Stimulated activated CD4-positive, alpha-beta T cell treated with anti-CD3 and anti-CD28 coated beads, Interleukin-4, amount 100 ng/mL, for 24 hours (primary cell): ENCODE data around the gene TRIM41.
"Not testable (repeated sequence)": the region's sequence is repeated elsewhere in the genome, so short reads cannot be mapped to it uniquely, and the experiment has no call there.

Experiments used
- DNase-seq: peaks from one replicate; pipeline ENCODE4 v3.0.0-alpha.2; 2020

Gene TRIM41

DNA sequence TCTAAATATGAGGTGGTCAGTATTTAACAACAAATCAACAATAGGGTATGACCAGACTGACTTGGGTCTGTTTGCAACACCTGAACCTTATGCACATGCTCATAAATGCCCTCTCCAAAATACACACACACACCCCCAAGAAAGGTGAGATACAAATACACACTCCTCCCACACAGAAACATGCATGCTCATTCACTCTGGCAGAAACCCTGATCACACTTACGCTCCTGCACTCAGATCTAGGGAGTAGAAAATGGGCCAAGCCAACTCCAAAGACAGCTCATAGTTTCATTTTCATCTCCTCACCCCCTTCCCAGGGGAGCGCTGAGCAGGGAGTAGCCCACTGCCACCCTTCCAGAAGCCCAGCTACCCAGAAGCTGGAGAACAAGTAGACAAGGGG, 29.4 kb upstream of the TRIM41 start:
- no peak for DNase-seq

DNA sequence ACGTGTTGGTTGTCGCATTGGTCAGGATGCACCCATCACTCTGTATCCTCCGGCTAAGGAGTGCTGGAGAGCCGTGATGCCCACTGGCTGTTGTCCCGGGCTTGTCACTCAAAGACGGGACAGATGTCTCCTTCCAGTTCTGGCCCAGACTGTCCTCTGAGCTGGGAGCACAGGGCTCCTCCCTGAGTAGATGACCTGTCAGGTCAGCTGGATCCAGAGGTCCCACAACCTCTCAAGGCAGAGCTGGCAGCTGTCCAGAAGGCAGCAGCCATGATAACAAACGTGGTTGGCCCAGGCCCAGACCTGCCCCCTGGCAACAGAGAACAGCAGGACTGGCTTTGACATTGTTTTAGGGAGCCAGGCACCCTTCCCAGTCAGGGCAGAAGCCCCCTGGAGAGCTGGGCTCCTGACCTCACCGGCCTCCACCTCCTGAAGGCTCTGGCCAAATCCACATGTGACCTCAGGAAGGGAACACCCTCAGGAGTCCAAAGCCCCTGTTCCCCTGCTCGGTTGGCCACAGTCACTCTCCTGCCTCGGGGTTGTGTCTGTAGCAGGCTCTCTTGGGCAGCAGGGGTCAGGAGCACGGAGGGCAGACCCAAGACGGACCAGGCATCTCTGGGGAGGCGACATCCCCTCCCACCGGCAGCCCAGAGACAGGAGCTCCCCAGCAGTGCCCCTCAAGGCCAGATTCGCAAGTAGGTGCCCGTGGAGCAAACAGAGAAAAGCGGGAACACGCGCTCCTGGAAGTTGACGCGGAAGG, 28.4 kb upstream of the TRIM41 start:
- no peak for DNase-seq

DNA sequence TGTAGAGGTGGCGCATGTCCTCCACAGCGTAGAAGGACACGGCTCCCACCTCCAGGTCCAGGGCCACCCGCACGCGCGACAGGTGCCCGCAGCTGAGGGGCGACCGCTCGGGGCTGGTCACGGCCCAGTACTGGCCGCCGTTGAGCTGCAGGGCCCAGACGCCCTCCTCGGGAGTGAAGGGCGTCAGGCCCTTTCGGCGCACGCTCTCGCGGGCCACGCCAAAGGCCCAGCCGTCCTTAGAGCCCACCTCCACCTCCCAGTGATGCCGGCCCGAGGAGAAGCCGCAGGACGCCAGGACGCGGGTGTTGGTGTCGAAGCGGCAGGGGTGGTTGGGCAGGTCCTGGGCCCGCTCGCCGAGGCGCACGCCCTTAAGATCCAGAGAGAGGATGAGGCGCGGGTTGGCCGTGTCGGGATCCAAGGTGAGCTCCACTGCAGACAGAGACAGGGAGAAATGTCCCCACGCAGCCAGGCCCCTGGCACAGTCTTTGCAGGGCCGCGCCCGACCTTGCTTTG, 27.8 kb upstream of the TRIM41 start:
- DNase-seq: no peak

DNA sequence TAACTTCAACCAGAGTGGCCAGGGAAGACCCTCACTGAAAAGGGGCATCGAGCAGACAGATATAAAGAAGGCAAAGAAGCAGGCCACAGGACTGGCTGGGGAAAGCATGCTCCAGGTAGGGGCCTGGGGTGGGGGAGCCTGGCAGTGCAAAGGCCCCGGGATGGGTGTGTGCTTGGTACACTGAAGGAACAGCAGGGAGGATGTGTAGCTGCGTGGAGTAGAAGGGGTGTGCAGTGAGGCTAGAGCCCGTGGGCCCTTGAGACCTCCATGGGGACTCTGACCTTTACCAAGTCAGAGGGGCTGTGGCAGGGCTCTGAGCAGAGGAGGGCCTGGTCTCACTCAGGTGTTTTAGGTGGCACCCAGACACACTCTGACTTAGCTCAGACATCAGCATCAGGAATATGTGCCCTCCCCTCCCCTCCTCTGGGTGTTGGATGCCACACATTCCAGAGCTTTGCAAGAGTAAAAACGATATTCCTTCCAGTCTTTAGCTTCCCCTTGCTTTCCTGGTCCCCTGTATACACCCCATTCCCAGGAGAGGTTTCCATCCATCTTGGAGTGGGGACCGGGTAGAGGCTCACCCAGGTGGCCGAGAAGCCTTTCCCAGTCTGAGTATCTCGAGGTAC, 25.6 kb upstream of the TRIM41 start:
- DNase-seq: no peak

DNA sequence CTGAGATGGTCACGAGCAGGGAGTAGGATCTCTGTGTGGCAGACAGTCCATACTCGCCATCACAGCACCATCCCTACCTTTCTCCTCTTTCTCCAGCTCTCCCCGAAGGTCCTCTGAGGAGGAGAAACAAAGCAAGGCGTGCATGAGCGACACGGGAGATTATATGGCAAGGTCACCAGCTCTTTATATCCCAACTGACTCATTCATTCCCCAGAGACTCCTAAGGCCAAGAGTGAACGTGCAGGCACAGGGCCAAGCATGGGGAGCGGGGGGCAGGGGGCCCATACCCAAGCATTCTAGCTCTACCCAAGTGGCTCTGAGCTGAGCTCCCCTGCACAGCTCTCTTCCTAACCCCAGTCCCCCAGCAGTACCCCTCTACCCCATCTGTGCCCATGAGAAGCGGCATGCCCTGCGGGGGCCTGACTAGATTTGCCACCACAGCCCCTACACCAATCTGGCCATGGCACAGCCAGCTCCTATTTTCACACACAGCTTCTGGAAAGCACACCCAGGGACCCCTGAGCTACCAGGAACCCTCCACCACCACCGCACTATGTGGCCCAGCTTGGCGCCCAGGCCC, 24.9 kb upstream of the TRIM41 start:
- DNase-seq: no peak

DNA sequence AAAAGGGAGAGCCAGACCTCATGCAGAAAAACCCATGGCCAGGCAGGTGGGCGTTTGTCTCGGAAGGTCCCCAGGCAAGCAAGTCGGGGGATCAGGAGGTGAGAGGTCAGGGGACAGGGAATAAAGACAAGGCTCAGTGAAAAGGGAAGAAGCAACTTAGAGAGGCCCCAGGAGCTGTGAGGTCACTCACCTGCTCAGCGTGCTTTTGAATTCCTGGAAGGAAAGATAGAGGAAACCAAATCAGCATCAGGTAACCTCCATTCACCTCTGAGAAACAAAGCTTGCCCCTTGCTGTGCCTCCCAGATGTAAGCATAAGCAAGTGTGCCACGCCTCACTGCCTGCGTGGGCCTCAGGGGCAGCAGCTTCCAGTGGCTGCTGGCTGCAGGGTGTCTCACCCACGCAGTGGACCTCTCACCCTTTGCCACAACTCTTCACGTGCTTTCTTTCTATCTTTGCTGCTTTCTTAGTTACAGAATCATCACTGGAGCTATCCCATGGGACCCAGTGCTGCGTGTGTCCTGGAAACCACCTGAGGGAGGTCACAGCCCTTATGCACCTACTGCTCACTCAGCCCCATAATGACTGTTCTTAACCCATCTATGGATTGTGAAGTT, 24.1 kb upstream of the TRIM41 start:
- DNase-seq: no peak

DNA sequence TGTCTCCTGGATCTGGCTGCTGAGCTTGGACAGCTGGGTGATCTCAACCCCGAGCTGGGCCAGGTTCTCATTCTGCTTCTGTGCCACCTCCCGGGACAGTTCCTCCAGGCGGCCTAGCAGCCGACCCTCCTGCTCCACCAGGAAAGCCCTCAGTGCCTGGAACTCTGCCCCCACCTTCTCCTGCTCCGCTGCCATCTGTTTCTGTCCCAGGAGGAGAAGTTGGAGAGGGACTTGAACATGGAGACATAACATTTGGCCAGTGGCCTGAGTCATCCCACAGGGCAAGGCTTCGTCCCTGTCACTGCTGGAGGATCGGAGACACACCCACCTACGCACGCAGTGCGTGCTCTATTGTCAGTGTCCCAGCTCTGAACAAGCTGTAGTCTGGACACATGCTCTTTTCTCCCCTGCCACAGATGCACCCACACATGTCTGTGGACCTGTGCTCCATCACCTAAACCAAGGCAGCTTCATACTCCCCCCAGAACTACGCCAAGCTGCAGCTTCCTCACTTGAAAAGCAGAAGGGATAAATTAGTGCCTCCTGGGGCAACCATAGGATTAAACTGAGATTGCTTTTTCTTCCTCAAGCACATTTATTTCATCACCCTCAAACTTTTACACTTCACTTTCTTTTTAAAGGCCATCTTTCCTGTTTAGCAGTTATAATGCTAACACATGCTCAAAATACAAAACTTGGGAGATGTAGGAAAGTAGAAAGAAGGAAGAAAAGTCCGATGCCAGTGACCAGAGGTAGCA, 23.0 kb upstream of the TRIM41 start:
- DNase-seq: no peak

DNA sequence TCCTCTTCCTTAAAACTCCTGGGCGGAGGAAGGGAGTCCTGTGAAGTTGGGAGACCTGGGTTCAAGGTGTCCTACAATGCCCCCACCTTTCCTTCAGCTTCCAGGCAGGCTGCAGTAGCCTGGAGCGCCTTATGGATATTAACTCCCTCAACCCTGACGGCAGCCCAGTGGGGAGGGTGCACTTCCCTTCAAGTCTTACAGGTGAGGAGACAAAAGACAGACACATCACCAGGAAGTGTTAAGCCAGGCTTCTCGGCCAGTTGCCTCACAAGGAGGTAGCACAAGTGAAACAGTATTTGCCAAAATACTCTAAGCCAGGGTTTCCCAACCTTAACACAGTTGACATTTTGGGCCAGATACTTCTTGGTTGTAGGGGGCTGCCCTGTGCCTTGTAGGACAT, 22.3 kb upstream of the TRIM41 start:
- DNase-seq: no peak

DNA sequence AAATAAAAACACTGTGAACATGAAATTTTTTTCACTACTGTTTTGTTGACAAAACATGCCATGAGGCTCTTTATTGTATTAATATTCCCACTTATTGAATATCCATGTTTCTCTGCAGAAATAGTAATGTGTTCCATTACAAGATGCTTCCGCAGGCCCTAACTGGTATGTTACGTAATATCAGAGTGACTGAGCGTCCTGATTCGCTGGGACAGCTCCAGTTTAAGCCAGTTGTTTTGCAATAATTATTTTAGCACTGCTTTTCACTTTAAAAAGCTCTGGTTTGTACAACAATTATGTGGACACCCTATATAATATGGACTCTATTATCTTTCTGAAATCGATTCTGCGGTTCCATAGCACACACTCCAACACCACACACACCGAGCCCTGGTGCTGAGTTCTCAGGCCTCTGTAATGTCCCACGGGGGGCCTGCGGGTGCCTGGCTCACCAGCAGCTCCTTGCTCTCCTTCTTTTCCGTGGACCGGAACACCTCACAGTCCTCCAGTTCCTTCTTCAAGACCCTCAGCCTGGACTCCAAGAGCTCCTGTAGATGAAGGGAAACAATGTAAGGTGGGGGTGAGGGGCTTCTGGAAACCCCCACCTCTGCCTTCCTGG, 19.9 kb upstream of the TRIM41 start:
- no peak for DNase-seq

DNA sequence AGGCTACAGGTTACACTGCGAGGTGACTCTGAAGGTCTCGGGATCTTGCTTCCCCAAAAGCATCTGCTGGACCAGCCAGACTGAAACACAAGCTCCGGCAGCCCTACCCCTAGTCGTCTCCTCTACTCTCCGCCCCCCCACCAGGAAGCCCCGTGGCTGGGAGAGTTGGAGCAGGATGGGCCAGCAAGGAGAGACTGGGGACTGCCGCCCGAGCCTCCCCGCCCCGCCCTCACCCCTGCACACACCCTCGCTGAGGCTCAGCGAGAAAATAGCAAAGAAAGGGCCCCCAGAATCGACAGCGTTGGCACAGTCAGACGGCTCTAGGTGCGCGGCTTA, 19.3 kb upstream of the TRIM41 start:
- DNase-seq: no peak

DNA sequence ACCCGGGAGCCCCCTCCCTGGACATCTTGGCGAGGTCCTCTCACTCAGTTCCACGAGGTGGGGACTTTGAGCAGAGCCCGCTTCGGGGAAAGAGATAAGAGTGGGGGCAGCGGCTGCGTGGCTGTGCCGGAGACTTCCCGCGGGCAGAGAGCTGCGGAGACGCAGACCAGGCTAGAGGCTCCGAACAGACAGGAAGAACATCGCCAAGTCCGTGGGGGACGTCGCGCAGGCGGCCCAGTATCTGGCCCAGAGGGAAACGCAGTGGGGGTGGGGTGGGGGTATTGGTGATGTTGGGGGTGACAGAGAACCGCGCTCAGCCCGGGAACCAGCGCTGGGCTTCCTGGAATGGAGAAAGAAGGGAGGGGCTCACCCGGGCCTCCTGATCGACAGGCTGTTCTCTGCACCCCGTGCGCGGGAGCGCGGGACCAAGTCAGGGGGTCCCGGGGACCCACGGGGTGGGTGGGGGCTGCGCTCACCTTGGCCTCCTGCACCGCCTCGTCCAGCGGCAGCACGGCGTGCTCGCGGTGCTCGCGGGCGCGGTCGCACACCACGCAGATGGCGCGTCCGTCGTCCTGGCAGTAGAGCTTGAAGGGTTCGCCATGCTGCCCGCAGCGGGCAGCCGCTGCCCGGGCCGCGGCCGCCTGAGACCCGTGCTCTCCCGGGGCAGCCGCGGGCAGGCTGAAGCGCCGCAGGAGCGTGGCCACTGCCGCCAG, 18.8 kb upstream of the TRIM41 start:
- no peak for DNase-seq

DNA sequence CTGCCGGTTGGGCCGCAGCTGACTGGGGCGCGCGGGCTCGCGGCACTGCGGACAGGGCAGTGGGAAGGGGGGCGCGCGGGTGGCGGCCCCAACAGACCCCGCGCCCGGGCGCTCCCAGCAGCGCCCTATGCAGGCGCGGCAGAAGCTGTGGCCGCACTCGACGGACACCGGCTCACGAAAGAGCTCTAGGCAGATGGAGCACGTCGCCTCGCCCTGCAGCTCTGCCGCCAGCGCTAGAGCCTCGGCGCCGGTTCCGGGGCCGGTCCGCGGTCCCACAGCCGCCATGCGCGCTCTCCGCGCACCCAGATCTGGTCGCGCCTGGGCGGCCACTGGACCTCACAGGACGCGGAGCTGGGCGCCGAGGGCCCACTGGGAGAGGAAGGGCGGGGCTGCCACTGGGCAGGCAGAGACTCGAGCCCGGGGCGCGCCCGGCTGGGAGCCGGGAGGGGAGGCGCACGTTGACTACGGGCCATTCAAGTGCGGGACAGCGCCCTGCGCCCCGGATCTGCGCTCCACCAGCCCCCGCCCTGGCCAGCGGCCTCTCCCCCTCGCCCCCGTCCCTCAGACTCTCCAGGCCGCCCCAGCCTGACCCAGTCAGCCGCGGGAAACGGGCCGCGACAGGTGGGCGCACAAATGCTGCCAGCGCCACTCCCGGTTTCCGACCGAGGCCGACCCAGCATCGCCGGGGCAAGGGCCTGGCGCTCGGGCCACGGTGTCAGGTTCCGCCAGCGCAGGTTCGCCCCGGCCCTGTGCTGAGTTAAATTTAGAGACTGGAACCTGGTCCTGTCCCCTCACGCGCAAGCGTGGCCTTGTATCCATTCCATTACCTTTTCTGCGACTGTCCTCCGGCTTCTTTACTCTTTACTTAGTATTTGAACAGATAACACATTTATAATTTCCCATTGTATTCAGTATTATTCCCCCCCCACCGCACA, 18.0 kb upstream of the TRIM41 start, which contains the start of gene TRIM7:
Gene TRIM7 (minus strand): TSS at position 371 of the 935 bp plus-strand sequence. CDS start 86 bp downstream, at position 285.
- DNase-seq: no peak

DNA sequence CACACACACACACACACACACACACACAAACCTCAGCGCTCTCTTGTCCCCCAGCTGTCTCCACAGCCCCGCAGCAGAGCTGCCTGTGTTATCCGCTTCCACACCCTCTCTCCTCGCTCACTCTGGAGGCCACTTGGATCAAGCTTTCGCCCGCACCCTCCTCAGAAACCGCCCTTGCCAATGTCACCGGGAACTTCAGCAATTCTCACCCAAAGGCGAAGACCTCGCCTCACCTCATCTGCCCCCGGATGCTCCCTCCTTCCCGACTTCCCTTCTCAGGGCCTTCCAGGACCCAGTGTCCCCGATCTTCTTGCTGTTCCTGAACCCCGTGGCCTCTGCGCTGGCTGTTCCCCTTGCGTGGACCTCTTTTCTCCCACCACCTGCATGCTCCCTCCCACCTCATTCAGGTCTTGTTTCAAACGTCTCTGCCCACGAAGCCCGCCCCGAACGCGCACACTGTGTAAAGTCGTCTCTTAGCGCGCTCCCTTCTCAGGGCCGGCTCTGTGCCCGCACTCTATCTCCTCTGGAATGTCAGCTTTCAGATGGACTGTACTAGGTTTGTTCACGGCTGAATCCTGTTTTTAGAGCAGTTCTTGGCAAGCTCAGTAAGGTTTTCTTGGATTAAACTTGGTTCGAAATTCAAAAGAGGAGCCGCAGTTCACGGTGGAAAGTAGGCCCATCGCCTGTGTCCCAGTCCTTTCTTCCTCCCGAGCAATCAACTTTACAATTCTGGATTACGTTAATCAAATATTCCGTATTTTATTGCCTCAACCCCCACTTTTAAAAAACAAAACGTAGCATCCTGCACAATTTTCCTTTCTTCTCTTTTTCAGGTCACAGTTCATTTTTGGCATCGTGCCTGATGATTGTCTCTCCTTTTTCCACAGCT, 17.1 kb upstream of the TRIM41 start:
- DNase-seq: peak; percentile 35

DNA sequence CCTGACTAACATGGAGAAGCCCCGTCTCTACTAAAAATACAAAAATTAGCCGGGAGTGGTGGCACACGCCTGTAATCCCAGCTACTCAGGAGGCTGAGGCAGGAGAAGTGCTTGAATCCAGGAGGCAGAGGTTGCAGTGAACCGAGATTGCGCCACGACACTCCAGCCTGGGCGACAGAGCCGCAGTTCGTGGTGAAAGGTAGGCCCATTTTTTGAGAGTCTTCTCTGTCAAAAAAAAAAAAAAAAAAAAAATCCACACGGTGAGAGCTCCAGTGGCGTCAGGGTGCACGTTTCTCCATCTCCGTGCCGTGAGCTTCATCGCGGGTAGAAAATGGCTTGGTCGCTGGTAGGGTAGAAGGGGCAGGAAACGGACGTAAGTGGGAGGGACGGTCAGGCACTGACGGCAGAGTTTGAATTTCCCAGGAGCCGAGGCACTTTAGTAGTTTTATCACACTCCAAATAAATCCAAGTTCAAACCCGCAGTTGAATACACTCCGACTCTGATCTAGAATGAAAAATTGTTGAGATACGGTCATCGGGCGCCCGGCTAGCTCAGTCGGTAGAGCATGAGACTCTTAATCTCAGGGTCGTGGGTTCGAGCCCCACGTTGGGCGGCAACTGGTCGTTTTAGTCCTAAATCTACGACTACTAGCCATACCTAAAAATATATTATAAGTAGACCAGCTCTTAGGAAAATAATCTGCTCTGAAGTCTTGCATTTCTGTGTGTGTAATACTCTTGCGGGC, 15.7 kb upstream of the TRIM41 start:
- peak; percentile 87 for DNase-seq

DNA sequence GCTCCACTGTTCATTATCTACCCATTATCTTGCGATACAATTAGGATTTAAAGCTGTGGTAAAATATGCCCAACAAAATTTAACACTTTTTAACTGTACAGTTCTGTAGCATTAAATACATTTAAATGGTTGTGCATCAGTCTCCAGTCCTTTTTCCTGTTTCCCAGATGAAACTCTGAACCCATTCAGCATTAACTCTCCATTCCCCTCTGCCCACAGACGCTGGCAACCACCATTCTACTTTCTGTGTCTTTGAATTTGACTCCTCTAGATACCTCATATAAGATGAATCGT, 15.2 kb upstream of the TRIM41 start:
- no peak for DNase-seq

DNA sequence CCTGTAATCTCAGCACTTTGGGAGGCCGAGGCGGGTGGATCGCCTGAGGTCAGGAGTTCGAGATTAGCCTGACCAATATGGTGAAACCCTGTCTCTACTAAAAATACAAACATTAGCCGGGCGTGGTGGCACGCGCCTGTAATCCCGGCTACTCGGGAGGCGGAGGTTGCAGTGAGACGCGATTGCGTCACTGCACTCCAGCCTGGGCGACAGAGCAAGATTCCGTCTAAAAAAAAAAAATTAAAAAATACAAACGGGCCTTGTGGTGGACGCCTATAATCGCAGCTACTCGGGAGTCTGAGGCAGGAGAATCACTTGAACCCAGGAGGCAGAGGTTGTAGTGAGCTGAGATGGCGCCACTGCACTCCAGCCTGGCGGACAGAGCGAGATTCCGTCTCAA, 14.1 kb upstream of the TRIM41 start:
- DNase-seq: not testable (repeated sequence)

DNA sequence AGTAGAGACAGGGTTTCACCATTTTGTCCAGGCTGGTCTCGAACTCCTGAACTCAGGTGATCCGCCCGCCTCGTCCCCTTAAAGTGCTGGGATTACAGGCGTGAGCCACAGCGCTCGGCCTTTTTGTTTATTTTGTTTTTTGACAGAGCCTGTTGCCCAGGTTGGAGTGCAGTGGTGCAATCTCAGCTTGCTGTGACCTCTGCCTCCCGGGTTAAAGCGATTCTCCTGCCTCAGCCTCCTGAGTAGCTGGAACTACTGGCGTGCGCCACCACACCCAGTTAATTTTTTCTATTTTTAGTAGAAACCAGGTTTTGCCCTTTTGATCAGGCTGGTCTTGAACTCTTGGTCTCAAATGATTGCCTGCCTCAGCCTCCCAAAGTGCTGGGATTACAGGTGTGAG, 12.9 kb upstream of the TRIM41 start:
- not testable (repeated sequence) for DNase-seq

DNA sequence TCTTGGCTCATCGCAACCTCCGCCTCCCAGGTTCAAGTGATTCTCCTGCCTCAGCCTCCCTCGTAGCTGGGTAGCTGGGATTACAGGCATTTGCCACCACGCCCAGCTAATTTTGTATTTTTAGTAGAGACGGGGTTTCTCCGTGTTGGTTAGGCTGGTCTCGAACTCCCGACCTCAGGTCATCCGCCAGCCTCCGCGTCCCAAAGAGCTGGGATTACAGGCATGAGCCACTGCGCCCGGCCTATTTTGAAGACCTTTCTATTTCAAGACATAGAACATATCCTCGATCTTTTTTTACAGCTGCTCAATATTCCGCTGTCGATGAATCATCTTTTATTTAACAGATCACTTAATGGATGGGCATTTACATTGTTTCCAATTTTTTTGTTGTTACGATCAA, 12.4 kb upstream of the TRIM41 start:
- DNase-seq: not testable (repeated sequence)

DNA sequence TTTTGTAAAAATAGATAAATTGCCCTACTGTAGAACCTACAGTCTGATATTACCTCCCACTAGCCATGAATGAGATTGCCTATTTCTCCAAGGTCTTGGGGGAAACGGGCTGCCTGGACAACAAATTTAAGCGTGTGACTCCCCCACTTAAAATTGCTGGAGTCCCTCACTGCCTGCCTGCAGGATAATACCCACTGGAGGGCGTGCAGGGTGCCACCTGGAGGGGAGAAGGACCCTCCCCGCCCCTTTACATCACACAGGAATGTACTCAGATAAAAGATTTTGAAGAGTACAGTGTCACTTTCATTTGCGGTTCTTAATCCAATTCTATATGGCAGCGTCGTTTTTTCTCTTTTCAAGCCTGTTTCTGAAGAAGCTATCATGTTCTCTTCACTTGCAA, 11.9 kb upstream of the TRIM41 start:
- no peak for DNase-seq
